ENCODE data around the gene C3orf20.

DNA sequence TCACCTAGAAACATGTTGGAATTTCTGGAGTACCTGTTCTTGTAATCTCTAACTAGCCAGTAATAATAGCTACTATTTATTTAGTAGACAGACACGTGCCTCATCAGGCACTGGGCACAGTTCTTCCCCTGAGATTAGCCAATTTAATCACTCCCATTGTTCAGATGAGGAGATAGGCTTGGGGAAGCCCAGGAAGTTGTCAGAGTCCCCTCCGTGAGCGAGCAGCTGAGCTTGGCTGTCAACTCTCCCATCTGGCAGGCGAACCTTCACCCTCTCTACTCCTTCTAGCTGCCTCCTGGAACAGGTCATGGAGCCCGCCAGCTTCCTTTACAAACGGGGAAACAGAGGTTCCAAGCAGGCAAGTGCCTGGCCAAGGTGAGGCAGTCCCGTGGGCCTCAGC lies 112.7 kb downstream of the C3orf20 start:
- TF ChIP-seq ZBTB7A (IDR thresholded peaks at IDR 0.05; ENCODE audit: low read depth) (no peak), FOXM1 (IDR thresholded peaks at IDR 0.05; ENCODE audit: borderline replicate concordance, low read depth) (no peak), RAD21 (IDR thresholded peaks at IDR 0.05; ENCODE audit: low read depth) (no peak)

Measured in Ishikawa (cell line).